Gastrocnemius medialis (tissue), 4 donors: Measurements from ENCODE around the gene NDUFA5.

Experiments
- POLR2A ChIP-seq, 2 donors: fragments of 450-650 bp; IDR thresholded peaks; one replicate each; pipeline ENCODE4 v1.6.1; 2017; ENCODE audit warnings: antibody characterized with exemption in 2 of 2, mild to moderate bottlenecking in 2 of 2, moderate library complexity in 2 of 2
- TF ChIP-seq, protein P1 (sequence below), 5 experiments: fragments of 450-650 bp in 3 of 5; fragments of 200-600 bp in 2 of 5; sonication (generic) in 2 of 5; IDR thresholded peaks in 4 of 5; conservative IDR thresholded peaks in 1 of 5; 1 replicate in 4 of 5; 2 replicates in 1 of 5; pipeline ENCODE4 v1.5.1; 2016 to 2019; ENCODE audit warnings: antibody characterized with exemption in 5 of 5, mild to moderate bottlenecking in 3 of 5, moderate library complexity in 3 of 5

- TF ChIP-seq, protein P1, sequence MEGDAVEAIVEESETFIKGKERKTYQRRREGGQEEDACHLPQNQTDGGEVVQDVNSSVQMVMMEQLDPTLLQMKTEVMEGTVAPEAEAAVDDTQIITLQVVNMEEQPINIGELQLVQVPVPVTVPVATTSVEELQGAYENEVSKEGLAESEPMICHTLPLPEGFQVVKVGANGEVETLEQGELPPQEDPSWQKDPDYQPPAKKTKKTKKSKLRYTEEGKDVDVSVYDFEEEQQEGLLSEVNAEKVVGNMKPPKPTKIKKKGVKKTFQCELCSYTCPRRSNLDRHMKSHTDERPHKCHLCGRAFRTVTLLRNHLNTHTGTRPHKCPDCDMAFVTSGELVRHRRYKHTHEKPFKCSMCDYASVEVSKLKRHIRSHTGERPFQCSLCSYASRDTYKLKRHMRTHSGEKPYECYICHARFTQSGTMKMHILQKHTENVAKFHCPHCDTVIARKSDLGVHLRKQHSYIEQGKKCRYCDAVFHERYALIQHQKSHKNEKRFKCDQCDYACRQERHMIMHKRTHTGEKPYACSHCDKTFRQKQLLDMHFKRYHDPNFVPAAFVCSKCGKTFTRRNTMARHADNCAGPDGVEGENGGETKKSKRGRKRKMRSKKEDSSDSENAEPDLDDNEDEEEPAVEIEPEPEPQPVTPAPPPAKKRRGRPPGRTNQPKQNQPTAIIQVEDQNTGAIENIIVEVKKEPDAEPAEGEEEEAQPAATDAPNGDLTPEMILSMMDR (IDR thresholded peaks at IDR 0.05 in 4 of 5, conservative IDR thresholded peaks at IDR 0.05 in 1 of 5) = no peak
- no peak for TF ChIP-seq POLR2A (IDR thresholded peaks at IDR 0.05)
Observed at GRCh38 chr7:123599766-123600165, 42.1 kb upstream of the NDUFA5 start.
